ENCODE data around the gene COX6B2.

The COX6B2 gene

GRCh38 chr19:55383279-55384130, 29.0 kb upstream of the COX6B2 start:
- DNase-seq (ENCODE audit: low spot score): no peak

- DNase-seq (ENCODE audit: low spot score): no peak
These were observed 28.1 kb upstream of the COX6B2 start for GRCh38 chr19:55382522-55383054.

GRCh38 chr19:55382013-55382412, 27.5 kb upstream of the COX6B2 start:
- no peak for DNase-seq (ENCODE audit: low spot score)

GRCh38 chr19:55379174-55379573, 24.7 kb upstream of the COX6B2 start:
- DNase-seq (ENCODE audit: low spot score): no peak

GRCh38 chr19:55377356-55378131, 23.0 kb upstream of the COX6B2 start:
- DNase-seq (ENCODE audit: low spot score): no peak

GRCh38 chr19:55376241-55376933, 21.9 kb upstream of the COX6B2 start, which contains the start of gene TMEM190:
Gene TMEM190 (plus strand): TSS chr19:55376826. CDS start chr19:55376854, 28 bp downstream.
- DNase-seq (ENCODE audit: low spot score): no peak

GRCh38 chr19:55373993-55374757, 19.7 kb upstream of the COX6B2 start:
- DNase-seq (ENCODE audit: low spot score): no peak

GRCh38 chr19:55373306-55373992, 18.9 kb upstream of the COX6B2 start:
- no peak for DNase-seq (ENCODE audit: low spot score)

- DNase-seq (ENCODE audit: low spot score): no peak
These were observed 18.0 kb upstream of the COX6B2 start for GRCh38 chr19:55372316-55373081.

GRCh38 chr19:55370305-55370988, 15.9 kb upstream of the COX6B2 start, which contains the start of gene IL11:
Gene IL11 (minus strand): TSS chr19:55370463. CDS start chr19:55370310, 153 bp downstream.
- no peak for DNase-seq (ENCODE audit: low spot score)

- no peak for DNase-seq (ENCODE audit: low spot score)
These were observed 15.3 kb upstream of the COX6B2 start for GRCh38 chr19:55369653-55370304.

GRCh38 chr19:55368701-55369563, 14.4 kb upstream of the COX6B2 start:
- no peak for DNase-seq (ENCODE audit: low spot score)

- DNase-seq (ENCODE audit: low spot score): no peak
These were observed 13.6 kb upstream of the COX6B2 start for GRCh38 chr19:55368106-55368505.

GRCh38 chr19:55366790-55367189, 12.3 kb upstream of the COX6B2 start:
- DNase-seq (ENCODE audit: low spot score): no peak

- no peak for DNase-seq (ENCODE audit: low spot score)
These were observed 11.4 kb upstream of the COX6B2 start for GRCh38 chr19:55365964-55366363.

GRCh38 chr19:55365245-55365644, 10.7 kb upstream of the COX6B2 start:
- DNase-seq (ENCODE audit: low spot score): no peak

- DNase-seq (ENCODE audit: low spot score): no peak
These were observed 8.6 kb upstream of the COX6B2 start, which contains the start of gene GARIN5B for GRCh38 chr19:55362990-55363716. Gene GARIN5B (minus strand): TSS chr19:55363260. CDS start chr19:55363066, 194 bp downstream.
